IMR-90 (cell line): ENCODE measurements around the gene FAM216B. TPM values are rescaled to one million over a fixed set of nuclear protein-coding genes. Genes with fewer than 3 reads are reported as not detected.

Source experiments
- ATAC-seq: fragments of 200-7000 bp; cut with Tn5 transposase; 2 replicates; pipeline ENCODE4 v1.9.1; 2020; ENCODE audit warnings: low read depth, mild to moderate bottlenecking, moderate library complexity
- BruUV-seq: library from RNA; stranded (reverse); fragments of 400-500 nt; replicated peaks from 2 replicates; lab custom pipeline; 2021; lab: Mats Ljungman, UMichigan
- CTCF ChIA-PET: fragments of 300-600 bp; formaldehyde crosslinking; extraction: SDS; loops from one replicate; lab custom pipeline; 2021; ENCODE audit warnings: antibody characterized with exemption; lab: Yijun Ruan, JAX
- POLR2A ChIA-PET: fragments of 300-600 bp; sonication (Branson Sonifier 250); formaldehyde crosslinking; loops from one replicate; lab custom pipeline; 2022; ENCODE audit warnings: antibody characterized with exemption; ENCODE audit not compliant: unreplicated experiment; lab: Charles Lee
- DNase-seq: peaks from one replicate; pipeline ENCODE4 v3.0.0; 2013
- H2AFZ ChIP-seq: replicated peaks from 2 replicates; pipeline ENCODE3; 2013; ENCODE audit warnings: low read length, mild to moderate bottlenecking; ENCODE audit not compliant: poor library complexity
- H2AK5ac ChIP-seq: 2 replicates; pipeline ENCODE4 v1.6.1; 2013; ENCODE audit warnings: low read depth, low read length, inconsistent platforms
- H2AK9ac ChIP-seq: replicated peaks from 2 replicates; pipeline ENCODE3; 2013; ENCODE audit warnings: mild to moderate bottlenecking, low read depth, low read length, moderate library complexity; ENCODE audit not compliant: poor library complexity
- H2BK120ac ChIP-seq: 2 replicates; pipeline ENCODE4 v1.6.1; 2013; ENCODE audit warnings: low read depth, low read length, inconsistent platforms
- H2BK15ac ChIP-seq: 3 replicates; pipeline ENCODE4 v1.6.1; 2013; ENCODE audit warnings: low read depth, low read length, inconsistent platforms
- H2BK20ac ChIP-seq: 2 replicates; pipeline ENCODE4 v1.6.1; 2013; ENCODE audit warnings: low read depth, mild to moderate bottlenecking, inconsistent platforms, low read length, moderate library complexity
- H2BK5ac ChIP-seq: 2 replicates; pipeline ENCODE4 v1.6.1; 2013; ENCODE audit warnings: mild to moderate bottlenecking, low read depth, low read length, inconsistent platforms; ENCODE audit not compliant: poor library complexity, severe bottlenecking
- H3K14ac ChIP-seq: replicated peaks from 2 replicates; pipeline ENCODE4 v1.6.1; 2013; ENCODE audit warnings: low read depth, low read length, inconsistent platforms
- H3K18ac ChIP-seq: 2 replicates; pipeline ENCODE4 v1.6.1; 2013; ENCODE audit warnings: low read depth, low read length, control low read depth
- H3K23ac ChIP-seq: 2 replicates; pipeline ENCODE4 v1.6.1; 2013; ENCODE audit warnings: low read depth, low read length, inconsistent platforms
- H3K27ac ChIP-seq: 2 replicates; pipeline ENCODE4 v1.5.1; 2013; ENCODE audit warnings: mild to moderate bottlenecking, control low read depth, low read length; ENCODE audit not compliant: insufficient read depth
- H3K27me3 ChIP-seq: 2 replicates; pipeline ENCODE4 v1.6.1; 2013; ENCODE audit warnings: low read length; ENCODE audit not compliant: control insufficient read depth, insufficient read depth
- H3K36me3 ChIP-seq: 2 replicates; pipeline ENCODE4 v1.6.1; 2013; ENCODE audit warnings: low read length, mixed read lengths; ENCODE audit not compliant: control insufficient read depth, insufficient read depth
- H3K4ac ChIP-seq: 2 replicates; pipeline ENCODE4 v1.6.1; 2013; ENCODE audit warnings: low read depth, low read length, inconsistent platforms
- H3K4me1 ChIP-seq: 2 replicates; pipeline ENCODE4 v1.6.1; 2013; ENCODE audit warnings: low read length, mixed read lengths; ENCODE audit not compliant: control insufficient read depth, insufficient read depth
- H3K4me2 ChIP-seq: 2 replicates; pipeline ENCODE4 v1.6.1; 2013; ENCODE audit warnings: low read depth, mild to moderate bottlenecking, control low read depth, low read length, moderate library complexity
- H3K4me3 ChIP-seq: 2 replicates; pipeline ENCODE4 v1.5.1; 2013; ENCODE audit warnings: low read depth, mild to moderate bottlenecking, control low read depth, low read length, moderate library complexity; ENCODE audit not compliant: insufficient read depth
- H3K56ac ChIP-seq: 2 replicates; pipeline ENCODE4 v1.6.1; 2013; ENCODE audit warnings: low read length, inconsistent platforms; ENCODE audit not compliant: insufficient read depth; ENCODE audit errors: extremely low read depth
- H3K79me1 ChIP-seq, 2 experiments: 2 replicates each; pipeline ENCODE4 v1.6.1; 2013; ENCODE audit warnings: low read length in 2 of 2, inconsistent platforms in 1 of 2, low read depth in 1 of 2
- H3K9ac ChIP-seq: 2 replicates; pipeline ENCODE4 v1.6.1; 2013; ENCODE audit warnings: low read depth, low read length, control low read depth
- H3K9me1 ChIP-seq: 2 replicates; pipeline ENCODE4 v1.6.1; 2013; ENCODE audit warnings: low read length, inconsistent platforms; ENCODE audit not compliant: insufficient read depth
- H3K9me3 ChIP-seq: 2 replicates; pipeline ENCODE4 v1.6.1; 2013; ENCODE audit warnings: low read length; ENCODE audit not compliant: control insufficient read depth, insufficient read depth
- H4K20me1 ChIP-seq: 2 replicates; pipeline ENCODE4 v1.6.1; 2013; ENCODE audit warnings: low read length, inconsistent platforms; ENCODE audit not compliant: insufficient read depth
- H4K5ac ChIP-seq: 2 replicates; pipeline ENCODE4 v1.6.1; 2013; ENCODE audit warnings: mild to moderate bottlenecking, low read depth, low read length, control low read depth
- H4K8ac ChIP-seq, 2 experiments: 2 replicates each; pipeline ENCODE4 v1.6.1; 2013; ENCODE audit warnings: low read depth in 2 of 2, low read length in 2 of 2, control low read depth in 1 of 2, inconsistent platforms in 1 of 2
- H4K91ac ChIP-seq: 2 replicates; pipeline ENCODE4 v1.6.1; 2013; ENCODE audit warnings: low read depth, low read length, inconsistent platforms; ENCODE audit not compliant: insufficient read depth
- BHLHE40 ChIP-seq: fragments of 150-350 bp; IDR thresholded peaks from 2 replicates; pipeline ENCODE4 v1.6.1; 2016; ENCODE audit warnings: mild to moderate bottlenecking, low read depth, low read length
- CEBPB ChIP-seq: IDR thresholded peaks from 2 replicates; pipeline ENCODE4 v1.6.1; 2012; ENCODE audit warnings: low read depth, low read length, improper control_type of control experiment
- CHD1 ChIP-seq: IDR thresholded peaks from 2 replicates; pipeline ENCODE4 v1.6.1; 2012; ENCODE audit warnings: low read depth, low read length, improper control_type of control experiment
- FOS ChIP-seq: fragments of 150-350 bp; IDR thresholded peaks from 2 replicates; pipeline ENCODE4 v1.6.1; 2016; ENCODE audit warnings: low read depth, low read length
- MAFK ChIP-seq: IDR thresholded peaks from 2 replicates; pipeline ENCODE4 v1.6.1; 2012; ENCODE audit warnings: low read depth, low read length, improper control_type of control experiment
- MXI1 ChIP-seq: IDR thresholded peaks from 2 replicates; pipeline ENCODE4 v1.6.1; 2012; ENCODE audit warnings: low read depth, mild to moderate bottlenecking, low read length, moderate library complexity, borderline replicate concordance
- NFE2L2 ChIP-seq: fragments of 150-350 bp; IDR thresholded peaks from 2 replicates; pipeline ENCODE4 v1.6.1; 2016; ENCODE audit warnings: low read depth, mild to moderate bottlenecking, low read length
- POLR2A ChIP-seq: IDR thresholded peaks from 2 replicates; pipeline ENCODE4 v1.6.1; 2012; ENCODE audit warnings: mild to moderate bottlenecking, low read depth, low read length
- RAD21 ChIP-seq: IDR thresholded peaks from 2 replicates; pipeline ENCODE4 v1.6.1; 2012; ENCODE audit warnings: low read length, improper control_type of control experiment
- RCOR1 ChIP-seq: IDR thresholded peaks from 2 replicates; pipeline ENCODE4 v1.6.1; 2012; ENCODE audit warnings: mild to moderate bottlenecking, low read length, improper control_type of control experiment; ENCODE audit not compliant: insufficient replicate concordance
- SMC3 ChIP-seq: fragments of 150-350 bp; IDR thresholded peaks from 2 replicates; pipeline ENCODE4 v1.6.1; 2016; ENCODE audit warnings: low read depth, mild to moderate bottlenecking, antibody characterized with exemption, low read length, moderate library complexity
- WGBS, 2 experiments: methylation state at CpG; one replicate each; pipeline versions ENCODE4 v1.1.5 to v1.1.7; 2013; ENCODE audit warnings: missing lambda C conversion rate in 2 of 2; ENCODE audit not compliant: insufficient read length in 1 of 2; ENCODE audit errors: extremely low coverage in 2 of 2; 5-methylcytosine and 5-hydroxymethylcytosine counted together
- dilution Hi-C: fragments of 300-500 bp; cut with HindIII; formaldehyde crosslinking; loops from one replicate; pipeline ENCODE4 v1.14.3; 2018; ENCODE audit warnings: low sequenced_read_pairs; ENCODE audit not compliant: unreplicated experiment
- in situ Hi-C: fragments of 300-500 bp; cut with MboI; formaldehyde crosslinking; loops from 3 replicates; pipeline ENCODE4 v1.14.3; 2019; ENCODE audit warnings: low sequenced_read_pairs, inconsistent platforms, mixed read lengths
- intact Hi-C: fragments of 100-400 bp; cut with micrococcal nuclease; formaldehyde crosslinking; loops from 2 replicates; pipeline ENCODE4 v1.10.0; 2022
- polyA plus RNA-seq, 3 experiments: library from polyadenylated mRNA; depleted of rRNA; stranded (reverse); fragments of >200 nt; gene quantifications; 2 replicates each; pipeline ENCODE4 v1.2.3, GENCODE V29; 2012; ENCODE audit warnings: low replicate concordance in 1 of 3
- total RNA-seq: library from RNA; depleted of rRNA; stranded (reverse); fragments of >200 nt; gene quantifications from 2 replicates; pipeline ENCODE4 v1.2.3, GENCODE V29; 2012
- TF ChIP-seq, protein P1 (sequence below): fragments of 150-350 bp; IDR thresholded peaks from 2 replicates; pipeline ENCODE4 v1.6.1; 2017; ENCODE audit warnings: mild to moderate bottlenecking, antibody characterized with exemption, low read length, low read depth
- TF ChIP-seq, protein P2 (sequence below): conservative IDR thresholded peaks from 2 replicates; pipeline ENCODE4 v1.5.1; 2012; ENCODE audit warnings: mild to moderate bottlenecking, low read depth, low read length, improper control_type of control experiment
- TF ChIP-seq, protein P3 (sequence below): fragments of 150-350 bp; IDR thresholded peaks from 2 replicates; pipeline ENCODE4 v1.6.1; 2016; ENCODE audit warnings: low read depth, mild to moderate bottlenecking, low read length, moderate library complexity, borderline replicate concordance

Gene FAM216B
- total and polyA plus RNA-seq, 2 of the 4 experiments (the other 2 are of a cell fraction) = not detected

DNA sequence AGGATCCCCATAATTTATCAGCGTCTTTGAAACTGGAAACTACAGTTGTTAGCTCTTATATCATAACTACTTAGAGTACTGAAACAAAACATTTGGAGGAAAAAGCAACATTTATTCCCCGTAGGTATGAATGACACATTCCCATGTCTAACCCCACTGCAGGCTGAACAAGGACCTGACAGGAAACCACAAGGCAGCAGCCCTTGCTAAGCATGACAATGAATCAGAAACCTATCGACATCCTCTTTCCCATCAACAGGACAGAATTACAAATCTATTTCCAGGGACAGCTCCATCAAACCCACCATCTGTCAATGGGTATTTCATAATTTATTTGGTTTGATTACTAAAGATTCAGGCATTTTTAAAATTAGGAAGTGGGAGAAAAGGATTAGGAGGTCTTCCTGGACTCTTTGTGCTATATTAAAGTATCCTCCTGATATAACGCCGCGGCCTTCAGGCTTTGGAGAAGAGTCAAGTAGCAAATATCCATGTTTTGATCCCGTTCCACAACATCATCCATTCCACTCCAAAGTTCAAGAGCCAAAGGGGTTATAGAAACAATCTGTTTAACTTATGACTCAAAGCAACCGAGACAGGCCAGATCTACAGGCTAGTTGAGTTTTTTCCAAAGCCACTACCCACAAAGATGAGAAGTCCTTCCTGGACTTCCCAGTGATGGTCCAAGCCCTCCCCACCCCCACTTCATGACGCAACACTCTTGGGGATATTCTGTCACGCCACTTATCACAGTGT, 51.1 kb downstream of the FAM216B start:
- no peak overlapping the region for H3K56ac ChIP-seq
- H2BK120ac ChIP-seq = peak overlapping the region; percentile 20
- H3K4me3 ChIP-seq = no peak overlapping the region
- no TSS peak for BruUV-seq
- peak overlapping the region; percentile 42 for H2BK5ac ChIP-seq
- 0% methylated on average over 2 of the region's 10 CpGs; no CpG with 5 or more reads in 1 of the 2 experiments for WGBS, 2 experiments
- H3K27ac ChIP-seq = no peak overlapping the region; the same call in 1 of the 2 replicates
- H3K23ac ChIP-seq = no peak overlapping the region
- no peaks in the 10 kb centered on the region for H3K9me3 ChIP-seq
- H4K91ac ChIP-seq = no peak overlapping the region
- H3K36me3 ChIP-seq = no peaks in the 10 kb centered on the region
- H3K27me3 ChIP-seq = no peaks in the 10 kb centered on the region
- peak; percentile 86 for ATAC-seq
- POLR2A ChIA-PET = no interaction called here
- intact Hi-C loops (loop anchor here (10.0 kb wide), 3 partner anchors 168 to 252 kb away; no protein-coding TSS in a partner anchor), in situ Hi-C loops (no loop called here), dilution Hi-C loops (no loop called here)
- H4K20me1 ChIP-seq = no peaks in the 10 kb centered on the region
- 0 out of 2 replicates have a peak overlapping the region, but pooled peaks have one; percentile 6 for H2BK20ac ChIP-seq
- no peak overlapping the region for H2BK15ac ChIP-seq
- peak overlapping the region; percentile 51; the same call in 1 of the 2 replicates for H3K18ac ChIP-seq
- peaks cover 3% of the 10 kb centered on the region; the same call in 1 of the 2 replicates for H3K9me1 ChIP-seq
- 0 out of 2 replicates have a peak overlapping the region, but pooled peaks have one; percentile 18 for H2AK5ac ChIP-seq
- H3K4me2 ChIP-seq = peak overlapping the region; percentile 28; the same call in 1 of the 2 replicates
- no peaks in the 10 kb centered on the region for H3K79me1 ChIP-seq
- peak; percentile 94 for DNase-seq
- H2AFZ ChIP-seq = no peak overlapping the region
- peak overlapping the region; percentile 31; the same call in 1 of the 2 replicates for H3K4ac ChIP-seq
- CTCF ChIA-PET = no interaction called here
- 0 out of 2 replicates have a peak overlapping the region, but pooled peaks have one; percentile 7 for H4K5ac ChIP-seq
- peaks cover 4% of the 10 kb centered on the region; the same call in 1 of the 2 replicates for H3K4me1 ChIP-seq
- H2AK9ac ChIP-seq = no peak overlapping the region
- no peak overlapping the region for H3K9ac ChIP-seq
- H4K8ac ChIP-seq = peak overlapping the region; percentile 8 to 39; a peak in 2 of 4 replicates
- H3K14ac ChIP-seq = no peak overlapping the region
- no peak for TF ChIP-seq CHD1
- TF ChIP-seq, protein P1, sequence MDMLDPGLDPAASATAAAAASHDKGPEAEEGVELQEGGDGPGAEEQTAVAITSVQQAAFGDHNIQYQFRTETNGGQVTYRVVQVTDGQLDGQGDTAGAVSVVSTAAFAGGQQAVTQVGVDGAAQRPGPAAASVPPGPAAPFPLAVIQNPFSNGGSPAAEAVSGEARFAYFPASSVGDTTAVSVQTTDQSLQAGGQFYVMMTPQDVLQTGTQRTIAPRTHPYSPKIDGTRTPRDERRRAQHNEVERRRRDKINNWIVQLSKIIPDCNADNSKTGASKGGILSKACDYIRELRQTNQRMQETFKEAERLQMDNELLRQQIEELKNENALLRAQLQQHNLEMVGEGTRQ = no peak
- TF ChIP-seq RCOR1 = peak; percentile 14
- TF ChIP-seq, protein P2, sequence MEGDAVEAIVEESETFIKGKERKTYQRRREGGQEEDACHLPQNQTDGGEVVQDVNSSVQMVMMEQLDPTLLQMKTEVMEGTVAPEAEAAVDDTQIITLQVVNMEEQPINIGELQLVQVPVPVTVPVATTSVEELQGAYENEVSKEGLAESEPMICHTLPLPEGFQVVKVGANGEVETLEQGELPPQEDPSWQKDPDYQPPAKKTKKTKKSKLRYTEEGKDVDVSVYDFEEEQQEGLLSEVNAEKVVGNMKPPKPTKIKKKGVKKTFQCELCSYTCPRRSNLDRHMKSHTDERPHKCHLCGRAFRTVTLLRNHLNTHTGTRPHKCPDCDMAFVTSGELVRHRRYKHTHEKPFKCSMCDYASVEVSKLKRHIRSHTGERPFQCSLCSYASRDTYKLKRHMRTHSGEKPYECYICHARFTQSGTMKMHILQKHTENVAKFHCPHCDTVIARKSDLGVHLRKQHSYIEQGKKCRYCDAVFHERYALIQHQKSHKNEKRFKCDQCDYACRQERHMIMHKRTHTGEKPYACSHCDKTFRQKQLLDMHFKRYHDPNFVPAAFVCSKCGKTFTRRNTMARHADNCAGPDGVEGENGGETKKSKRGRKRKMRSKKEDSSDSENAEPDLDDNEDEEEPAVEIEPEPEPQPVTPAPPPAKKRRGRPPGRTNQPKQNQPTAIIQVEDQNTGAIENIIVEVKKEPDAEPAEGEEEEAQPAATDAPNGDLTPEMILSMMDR = no peak
- no peak for TF ChIP-seq MXI1
- peak; percentile 41 for TF ChIP-seq FOS
- TF ChIP-seq MAFK = no peak
- 0 out of 2 replicates have a peak, but pooled peaks have one; percentile 10 for TF ChIP-seq BHLHE40
- TF ChIP-seq NFE2L2 = no peak
- TF ChIP-seq, protein P3, sequence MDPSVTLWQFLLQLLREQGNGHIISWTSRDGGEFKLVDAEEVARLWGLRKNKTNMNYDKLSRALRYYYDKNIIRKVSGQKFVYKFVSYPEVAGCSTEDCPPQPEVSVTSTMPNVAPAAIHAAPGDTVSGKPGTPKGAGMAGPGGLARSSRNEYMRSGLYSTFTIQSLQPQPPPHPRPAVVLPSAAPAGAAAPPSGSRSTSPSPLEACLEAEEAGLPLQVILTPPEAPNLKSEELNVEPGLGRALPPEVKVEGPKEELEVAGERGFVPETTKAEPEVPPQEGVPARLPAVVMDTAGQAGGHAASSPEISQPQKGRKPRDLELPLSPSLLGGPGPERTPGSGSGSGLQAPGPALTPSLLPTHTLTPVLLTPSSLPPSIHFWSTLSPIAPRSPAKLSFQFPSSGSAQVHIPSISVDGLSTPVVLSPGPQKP = no peak
- TF ChIP-seq RAD21 = peak; percentile 13; the same call in 1 of the 2 replicates
- TF ChIP-seq CEBPB = peak; percentile 97
- TF ChIP-seq SMC3 = no peak
- no peak for TF ChIP-seq POLR2A
